ENCODE results near the gene SLC6A1.

Gene SLC6A1

DNA sequence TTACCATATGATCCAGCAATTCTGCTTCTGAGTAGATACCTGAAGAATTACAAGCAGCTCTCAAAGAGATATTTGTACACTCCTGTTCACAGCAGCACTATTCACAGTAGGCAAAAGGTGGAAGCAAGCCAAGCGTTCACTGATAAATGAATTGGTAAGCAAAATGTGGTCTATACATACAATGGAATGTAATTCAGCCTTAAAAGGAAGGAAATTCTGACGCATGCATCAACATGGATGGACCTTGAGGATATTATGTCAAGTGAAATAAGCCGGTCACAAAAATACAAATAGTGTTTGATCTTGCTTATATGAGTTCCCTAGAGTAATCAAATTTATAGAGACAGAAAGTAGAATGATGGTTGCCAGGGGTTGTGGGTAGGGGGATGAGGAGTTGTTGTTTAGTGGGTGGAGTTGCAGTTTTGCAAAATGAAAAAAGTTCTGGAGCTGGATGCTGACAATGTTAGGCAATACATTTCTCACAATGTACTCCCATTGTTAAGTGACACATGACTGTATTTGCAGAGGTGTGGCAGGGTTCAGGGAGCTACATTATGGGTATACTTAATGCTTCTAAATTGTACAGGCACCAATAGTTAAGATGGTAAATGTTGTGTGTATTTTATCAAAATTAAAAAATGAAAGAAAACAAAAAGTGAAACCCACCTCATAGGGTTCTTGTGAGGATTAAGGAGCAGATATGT, 26.7 kb downstream of the SLC6A1 start:
- H3K4me3 ChIP-seq (ENCODE audit: control insufficient read depth, low read depth, low read length), result no peak overlapping the region
- TF ChIP-seq, protein P1, sequence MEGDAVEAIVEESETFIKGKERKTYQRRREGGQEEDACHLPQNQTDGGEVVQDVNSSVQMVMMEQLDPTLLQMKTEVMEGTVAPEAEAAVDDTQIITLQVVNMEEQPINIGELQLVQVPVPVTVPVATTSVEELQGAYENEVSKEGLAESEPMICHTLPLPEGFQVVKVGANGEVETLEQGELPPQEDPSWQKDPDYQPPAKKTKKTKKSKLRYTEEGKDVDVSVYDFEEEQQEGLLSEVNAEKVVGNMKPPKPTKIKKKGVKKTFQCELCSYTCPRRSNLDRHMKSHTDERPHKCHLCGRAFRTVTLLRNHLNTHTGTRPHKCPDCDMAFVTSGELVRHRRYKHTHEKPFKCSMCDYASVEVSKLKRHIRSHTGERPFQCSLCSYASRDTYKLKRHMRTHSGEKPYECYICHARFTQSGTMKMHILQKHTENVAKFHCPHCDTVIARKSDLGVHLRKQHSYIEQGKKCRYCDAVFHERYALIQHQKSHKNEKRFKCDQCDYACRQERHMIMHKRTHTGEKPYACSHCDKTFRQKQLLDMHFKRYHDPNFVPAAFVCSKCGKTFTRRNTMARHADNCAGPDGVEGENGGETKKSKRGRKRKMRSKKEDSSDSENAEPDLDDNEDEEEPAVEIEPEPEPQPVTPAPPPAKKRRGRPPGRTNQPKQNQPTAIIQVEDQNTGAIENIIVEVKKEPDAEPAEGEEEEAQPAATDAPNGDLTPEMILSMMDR (conservative IDR thresholded peaks at IDR 0.05; ENCODE audit: control insufficient read depth, insufficient read depth, low read depth, low read length), result no peak
- DNase-seq (ENCODE audit: low read depth), result no peak

DNA sequence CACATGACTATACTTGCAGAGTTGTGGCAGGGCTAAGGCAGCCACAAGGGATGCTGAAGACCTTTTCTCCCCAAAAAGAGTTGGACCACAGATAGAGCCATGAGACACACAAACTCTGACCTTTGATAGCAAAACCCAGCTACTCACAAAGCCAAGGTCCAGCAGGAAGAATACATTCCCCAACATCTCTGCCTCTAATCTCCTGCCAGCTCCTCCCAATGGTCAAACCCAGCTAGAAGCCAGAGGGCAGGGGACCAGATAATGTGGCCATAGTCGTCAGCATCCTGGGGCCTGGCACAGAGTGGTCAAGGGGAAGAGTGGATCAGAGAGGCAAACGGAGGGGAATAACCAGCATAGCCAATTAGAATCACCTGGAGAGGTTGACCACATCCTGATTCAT, 28.2 kb downstream of the SLC6A1 start:
- TF ChIP-seq, protein P1 (conservative IDR thresholded peaks at IDR 0.05; ENCODE audit: control insufficient read depth, insufficient read depth, low read depth, low read length), result no peak
- no peak for DNase-seq (ENCODE audit: low read depth)
- no peak overlapping the region for H3K4me3 ChIP-seq (ENCODE audit: control insufficient read depth, low read depth, low read length)

DNA sequence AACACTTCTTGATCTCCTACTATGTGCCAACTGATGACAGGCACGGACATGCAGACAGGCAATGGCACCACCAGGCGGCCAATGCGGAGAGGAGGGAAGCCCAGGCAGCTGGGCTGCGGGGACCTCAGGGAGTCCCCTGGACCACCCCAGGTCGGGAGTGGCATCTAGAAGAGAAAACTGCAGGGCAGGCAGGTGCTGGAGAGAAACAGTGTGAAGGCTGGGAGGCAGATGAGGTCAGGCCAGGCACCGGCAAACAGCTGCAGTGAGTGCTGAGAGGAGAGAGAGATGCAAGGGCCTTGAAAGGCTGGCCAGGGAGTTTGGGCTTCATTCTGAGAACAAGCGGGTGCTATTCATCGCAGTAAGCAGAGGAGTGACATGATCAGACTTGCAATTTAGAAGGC, 29.1 kb downstream of the SLC6A1 start:
- no peak overlapping the region for H3K4me3 ChIP-seq (ENCODE audit: control insufficient read depth, low read depth, low read length)
- TF ChIP-seq, protein P1 (conservative IDR thresholded peaks at IDR 0.05; ENCODE audit: control insufficient read depth, insufficient read depth, low read depth, low read length), result no peak
- DNase-seq (ENCODE audit: low read depth), result no peak

DNA sequence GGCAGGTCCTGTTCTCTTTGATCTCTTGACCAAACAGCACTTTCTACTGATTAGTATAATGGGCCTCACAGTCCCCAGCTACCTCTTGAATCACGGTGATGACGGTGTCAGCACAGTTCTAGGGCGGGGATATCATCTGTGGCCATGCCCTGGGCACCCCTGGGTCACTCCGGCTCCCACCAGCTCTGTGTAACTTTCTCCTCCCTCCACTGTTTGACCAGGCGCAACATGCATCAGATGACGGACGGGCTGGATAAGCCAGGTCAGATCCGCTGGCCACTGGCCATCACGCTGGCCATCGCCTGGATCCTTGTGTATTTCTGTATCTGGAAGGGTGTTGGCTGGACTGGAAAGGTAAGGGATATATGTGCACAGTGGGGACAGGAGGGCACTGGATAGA, 29.6 kb downstream of the SLC6A1 start:
- TF ChIP-seq, protein P1 (conservative IDR thresholded peaks at IDR 0.05; ENCODE audit: control insufficient read depth, insufficient read depth, low read depth, low read length), result no peak

DNA sequence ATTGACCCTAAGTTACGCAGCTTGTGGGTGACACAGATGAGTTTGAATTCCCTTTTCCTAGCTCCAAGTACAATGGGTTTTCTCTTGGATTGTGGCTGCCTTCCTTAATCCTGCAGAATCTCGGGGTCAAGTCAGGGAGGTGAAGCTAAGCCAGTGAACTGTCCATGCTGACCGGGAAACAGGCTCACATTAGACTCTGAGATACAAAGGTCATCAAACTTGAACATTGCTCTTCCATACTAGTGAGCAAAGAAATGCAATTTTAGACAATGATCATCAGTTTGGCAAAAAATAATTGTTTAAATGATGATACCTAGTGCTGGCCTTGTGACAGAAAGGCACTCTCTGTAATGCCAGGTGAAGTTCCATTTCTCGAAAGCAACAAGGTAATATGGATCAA, 31.6 kb downstream of the SLC6A1 start:
- DNase-seq (ENCODE audit: low read depth), result no peak
- TF ChIP-seq, protein P1 (conservative IDR thresholded peaks at IDR 0.05; ENCODE audit: control insufficient read depth, insufficient read depth, low read depth, low read length), result no peak

More for the DNA sequence above, 29.6 kb downstream of the SLC6A1 start:
- H3K4me3 ChIP-seq (ENCODE audit: control insufficient read depth, low read depth, low read length), result no peak overlapping the region
- no peak for DNase-seq (ENCODE audit: low read depth)

DNA sequence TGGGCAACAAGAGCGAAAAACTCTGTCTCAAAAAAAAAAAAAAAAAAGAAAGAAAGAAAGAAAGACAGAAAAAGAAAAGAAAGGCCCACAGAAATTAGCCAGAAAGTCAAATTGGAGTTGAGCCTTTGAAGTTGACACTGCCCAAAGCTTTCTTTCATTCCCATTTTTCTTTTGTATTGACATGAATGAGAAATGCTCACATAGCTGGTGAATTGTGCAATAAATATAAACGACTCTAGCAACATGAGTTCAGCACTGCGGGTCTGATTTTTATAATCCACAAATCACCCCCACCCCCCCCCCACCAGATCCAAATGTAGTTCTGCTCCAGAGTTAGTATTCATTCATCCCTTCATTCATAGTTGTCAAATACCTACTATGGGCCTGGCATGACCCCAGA, 37.4 kb downstream of the SLC6A1 start:
- no peak overlapping the region for H3K4me3 ChIP-seq (ENCODE audit: control insufficient read depth, low read depth, low read length)
- TF ChIP-seq, protein P1 (conservative IDR thresholded peaks at IDR 0.05; ENCODE audit: control insufficient read depth, insufficient read depth, low read depth, low read length), result no peak
- DNase-seq (ENCODE audit: low read depth), result no peak

More for the DNA sequence above, 31.6 kb downstream of the SLC6A1 start:
- no peak overlapping the region for H3K4me3 ChIP-seq (ENCODE audit: control insufficient read depth, low read depth, low read length)

All from fibroblast of mammary gland (primary cell).